ENCODE results near the gene KIAA0753.

Gene KIAA0753

DNA sequence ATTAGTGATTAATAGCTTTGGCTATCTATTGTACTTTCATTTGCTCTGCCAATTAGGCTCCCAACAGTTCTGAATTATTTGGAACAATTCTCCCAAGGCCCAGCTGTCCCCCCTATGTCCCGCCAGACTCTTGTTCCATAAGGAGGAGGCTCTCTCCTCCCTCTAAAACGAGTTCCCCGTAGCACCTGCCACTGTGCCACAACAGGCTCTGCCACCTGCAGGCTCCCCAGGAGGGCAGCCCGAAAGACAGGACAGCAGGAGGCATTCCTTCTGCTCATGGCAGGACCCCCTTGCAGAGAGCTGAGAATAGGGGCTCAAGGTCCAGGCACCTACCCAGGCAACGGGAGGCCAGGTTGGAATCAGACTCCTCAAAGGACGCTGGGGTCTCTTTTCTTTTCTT, 93.2 kb downstream of the KIAA0753 start:
- DNase-seq (ENCODE audit: low spot score), result no peak

DNA sequence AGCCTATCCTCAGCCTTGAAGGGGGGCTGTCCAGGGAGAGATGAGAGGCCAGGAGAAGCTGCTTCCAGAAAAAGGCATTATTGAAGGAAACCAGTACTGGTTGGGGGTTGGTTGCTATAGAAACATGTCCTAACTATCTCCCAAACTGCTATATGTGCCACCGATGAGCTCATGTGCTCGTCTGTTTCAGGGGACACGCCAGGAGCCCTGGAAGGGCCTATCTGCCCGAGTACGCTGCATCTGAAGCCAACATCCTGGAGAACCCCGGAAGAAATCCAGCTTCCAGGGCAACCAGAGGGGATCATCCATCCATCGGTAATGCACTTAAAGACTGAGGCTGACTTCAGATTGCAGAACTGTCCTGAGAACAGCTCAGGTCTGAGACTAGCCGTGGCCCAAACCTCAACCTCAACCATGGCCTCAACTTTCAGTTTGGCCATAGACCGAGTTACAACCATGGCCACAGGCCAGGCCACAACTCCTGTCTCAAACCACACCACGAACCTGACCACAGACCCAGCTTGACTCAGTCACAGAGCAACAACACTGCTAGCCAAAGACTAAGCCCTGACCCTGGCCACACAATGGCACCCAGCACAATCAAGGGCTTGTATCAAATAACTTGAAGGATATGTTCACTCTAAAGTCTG, 94.3 kb downstream of the KIAA0753 start:
- DNase-seq (ENCODE audit: low spot score), result no peak

DNA sequence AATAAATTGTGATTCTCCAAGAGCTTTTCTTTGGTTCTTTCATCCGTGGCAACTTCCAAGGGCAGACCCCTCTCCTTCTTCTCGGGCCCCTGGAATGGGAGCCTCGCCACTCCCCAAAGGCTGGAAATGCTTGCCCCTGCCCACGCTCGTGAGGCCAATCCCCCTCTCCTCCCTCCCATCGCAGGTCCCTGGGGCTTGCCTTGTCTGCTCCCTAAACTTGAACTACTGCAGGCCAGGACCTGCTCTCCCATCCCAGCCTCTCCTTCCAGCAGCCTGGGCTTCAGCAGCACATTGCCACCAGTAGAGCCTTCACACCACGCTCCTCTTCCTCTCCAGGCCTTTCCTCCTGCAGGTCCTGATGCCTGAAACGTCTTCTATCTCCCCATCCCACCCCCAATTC, 95.2 kb downstream of the KIAA0753 start:
- no peak for DNase-seq (ENCODE audit: low spot score)

DNA sequence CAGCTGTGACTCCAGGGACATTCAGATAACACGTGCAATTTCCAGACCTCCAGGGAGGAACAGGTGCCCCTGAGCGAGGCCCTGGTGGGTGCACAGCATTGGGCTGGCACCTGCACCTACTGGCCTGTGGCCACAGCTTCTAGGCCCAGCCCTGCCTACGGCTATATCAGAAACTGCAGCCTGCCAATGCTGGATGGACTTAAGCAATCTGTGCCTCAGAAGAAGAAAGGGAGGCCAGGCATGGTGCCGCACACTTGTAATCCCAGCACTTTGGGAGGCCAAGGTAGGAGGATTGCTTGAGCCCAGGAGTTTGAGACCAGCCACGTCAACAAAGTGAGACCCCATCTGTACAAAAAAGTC, 96.5 kb downstream of the KIAA0753 start:
- DNase-seq (ENCODE audit: low spot score), result no peak

DNA sequence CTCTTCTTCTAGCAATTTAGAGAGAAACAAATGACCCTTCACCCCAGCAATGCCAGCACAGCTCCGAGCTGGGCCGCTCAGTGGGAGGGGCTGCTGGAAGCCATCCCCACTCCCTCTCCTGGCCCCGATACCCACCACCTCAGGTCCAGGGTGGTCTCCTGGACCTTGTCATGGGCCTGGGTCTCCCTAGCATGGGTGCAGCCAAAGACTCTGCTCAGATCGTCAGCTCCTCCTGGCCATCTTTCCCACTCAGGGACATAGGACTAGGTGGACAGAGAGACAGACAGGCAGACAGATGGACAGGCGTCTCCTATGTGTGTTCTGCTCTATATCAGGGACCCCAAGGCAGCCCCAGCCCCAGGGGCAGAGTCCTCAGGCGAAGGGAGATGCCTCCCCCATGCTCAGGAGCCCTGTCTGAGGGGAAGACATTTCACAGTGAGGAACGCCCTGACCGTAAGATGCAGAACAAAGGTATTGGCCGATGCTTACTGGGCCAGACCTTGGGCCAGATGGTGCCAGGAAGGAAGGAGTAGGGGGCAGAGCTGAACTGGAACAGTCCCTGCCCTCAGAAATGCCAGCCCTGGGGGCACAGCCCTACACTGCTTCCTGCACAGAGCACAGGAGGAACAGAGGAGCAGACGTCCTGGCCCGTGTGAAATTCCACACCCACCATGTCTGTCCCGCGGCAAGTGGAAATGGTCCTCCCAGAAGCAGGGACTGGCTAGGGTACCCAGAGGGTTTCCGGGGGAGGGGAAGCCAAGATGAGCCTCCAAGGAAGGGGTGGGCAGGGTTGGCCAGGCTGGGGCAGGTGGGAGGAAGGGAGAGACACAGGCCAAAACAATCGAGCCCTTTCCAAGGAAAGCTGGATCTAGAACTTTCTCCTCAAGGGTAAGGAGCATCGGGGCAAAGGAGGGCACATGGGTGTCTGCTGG, 97.2 kb downstream of the KIAA0753 start:
- DNase-seq (ENCODE audit: low spot score), result no peak

DNA sequence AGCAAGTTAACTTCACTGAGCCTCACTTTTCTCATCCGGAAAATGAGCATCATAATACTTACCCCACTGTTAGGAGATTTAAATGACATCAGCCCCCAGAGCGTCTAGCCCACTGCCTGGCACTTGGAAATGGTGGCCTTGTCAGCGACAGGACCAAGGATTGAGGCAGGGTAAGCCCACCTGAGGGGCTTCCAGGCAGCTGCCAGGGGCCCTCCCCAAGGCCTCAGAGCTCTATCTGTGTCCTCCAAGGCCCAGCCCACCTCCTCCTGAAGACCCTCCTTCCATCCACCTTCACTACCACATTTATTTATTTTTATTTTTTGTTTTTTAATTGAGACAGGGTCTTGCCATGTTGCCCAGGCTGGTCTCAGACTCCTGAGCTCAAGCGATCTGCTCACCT, 97.9 kb downstream of the KIAA0753 start:
- no peak for DNase-seq (ENCODE audit: low spot score)

DNA sequence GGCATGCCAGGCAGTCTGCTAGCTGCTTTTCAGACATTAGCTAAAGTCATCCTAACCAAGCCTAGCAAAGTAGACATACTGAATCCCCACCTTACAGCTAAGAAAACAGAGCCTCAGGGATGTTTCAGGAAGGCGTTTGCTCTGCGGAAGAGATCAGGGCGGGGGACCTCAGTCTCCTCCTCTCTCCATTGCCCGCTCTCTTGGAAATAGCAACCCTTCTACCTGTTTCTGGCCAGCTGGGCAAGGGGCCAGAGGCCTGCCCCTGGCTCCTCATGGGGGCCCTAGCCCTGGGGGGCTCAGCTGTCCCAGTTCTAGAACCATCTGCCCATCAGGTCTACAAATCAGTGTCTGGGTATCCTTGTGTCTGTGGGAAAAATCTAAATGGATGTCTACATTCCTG, 98.6 kb downstream of the KIAA0753 start:
- DNase-seq (ENCODE audit: low spot score), result no peak

DNA sequence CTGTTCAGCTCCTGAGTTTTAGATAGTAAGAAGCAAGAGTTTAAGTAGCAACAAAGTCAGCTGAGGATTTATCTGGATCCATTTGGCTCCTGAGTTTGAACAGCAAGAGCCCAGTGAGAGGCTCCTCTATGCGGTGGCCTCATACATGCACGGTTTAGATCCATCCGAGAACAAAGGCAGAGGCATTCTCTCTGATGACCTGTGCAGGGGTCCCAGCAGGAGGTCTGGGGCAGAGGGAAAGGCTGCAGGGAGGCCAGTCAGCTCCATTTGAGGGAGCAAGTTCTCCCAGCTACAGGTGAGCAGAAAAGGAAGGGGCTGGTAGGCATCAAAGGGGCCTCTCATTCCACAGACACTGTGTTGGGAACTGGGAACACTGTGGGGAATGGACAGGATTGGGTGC, 100.6 kb downstream of the KIAA0753 start:
- no peak for DNase-seq (ENCODE audit: low spot score)

DNA sequence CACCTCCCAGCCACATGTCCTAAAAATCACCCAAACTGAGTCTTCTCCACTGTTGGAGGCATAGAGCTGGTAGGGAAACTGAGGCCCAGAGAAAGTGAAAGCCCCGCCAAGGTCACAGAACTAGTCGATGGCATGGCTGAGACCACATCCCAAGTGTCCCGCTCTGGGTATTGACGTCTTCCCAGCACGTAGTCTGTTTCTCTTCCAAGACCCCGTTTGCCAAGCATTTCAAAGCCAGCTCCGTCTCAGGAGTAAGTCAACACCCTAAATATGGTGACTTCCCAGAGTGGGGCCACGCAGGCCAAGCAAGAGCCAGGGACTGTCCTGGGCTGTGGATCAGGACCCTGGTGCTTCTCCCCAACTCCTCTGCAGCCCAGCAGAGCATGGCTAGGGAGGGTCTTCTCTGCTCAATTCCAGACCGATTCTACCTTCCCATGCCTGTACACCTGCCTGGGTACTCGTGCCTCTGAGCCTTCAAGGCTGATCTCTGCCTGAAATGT, 103.9 kb downstream of the KIAA0753 start:
- DNase-seq (ENCODE audit: low spot score), result no peak

DNA sequence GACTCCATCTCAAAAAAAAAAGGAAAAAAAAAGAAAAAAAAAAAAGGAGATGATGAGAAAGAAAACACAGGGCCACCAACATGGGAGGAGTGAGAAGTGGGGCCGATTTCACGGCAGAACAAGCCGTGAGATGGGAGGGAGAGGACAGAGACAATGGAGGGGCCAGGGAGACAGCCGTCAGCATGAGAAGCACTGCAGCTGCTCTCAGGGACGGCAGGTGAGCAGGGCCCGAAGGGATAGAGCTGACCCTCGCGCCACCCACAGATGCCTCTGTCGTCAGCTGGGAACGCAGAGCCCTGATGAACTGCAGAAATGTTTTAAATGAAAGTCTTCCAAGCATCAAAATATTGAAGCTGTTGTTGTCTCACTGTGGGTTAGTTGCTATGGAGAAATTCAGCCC, 104.5 kb downstream of the KIAA0753 start:
- no peak for DNase-seq (ENCODE audit: low spot score)

DNA sequence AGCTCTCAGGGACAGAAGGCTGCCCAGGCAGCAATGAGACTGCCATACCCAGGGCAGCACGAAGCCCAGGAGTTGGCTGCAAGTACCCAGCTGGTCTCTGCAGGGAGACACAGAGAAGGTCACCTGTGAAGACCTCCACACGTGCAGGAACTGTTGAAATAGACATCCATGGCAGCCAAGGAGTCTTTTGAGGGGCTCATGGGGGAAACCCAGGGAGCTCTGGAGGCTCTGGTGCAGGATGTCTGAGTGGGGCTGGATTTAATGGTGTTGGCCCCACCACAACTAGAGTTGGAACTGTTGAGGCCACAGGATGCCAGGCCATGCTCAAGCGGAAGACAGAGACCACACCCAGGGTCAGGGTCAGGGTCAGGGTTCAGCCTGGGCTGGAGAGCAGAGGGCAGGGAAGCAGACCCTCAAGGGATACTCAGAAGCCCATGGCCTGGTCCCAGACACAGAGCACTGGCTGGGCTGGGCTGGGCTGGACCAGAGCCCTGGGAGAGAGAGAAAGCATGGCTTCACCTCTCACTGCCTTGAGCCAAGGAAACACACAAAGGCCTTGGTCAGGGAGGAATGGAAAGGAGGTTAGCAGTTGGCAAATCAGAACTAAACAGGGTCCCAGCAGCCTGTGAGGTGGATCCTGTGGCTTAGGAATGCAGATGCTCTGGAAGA, 105.5 kb downstream of the KIAA0753 start:
- DNase-seq (ENCODE audit: low spot score), result no peak

DNA sequence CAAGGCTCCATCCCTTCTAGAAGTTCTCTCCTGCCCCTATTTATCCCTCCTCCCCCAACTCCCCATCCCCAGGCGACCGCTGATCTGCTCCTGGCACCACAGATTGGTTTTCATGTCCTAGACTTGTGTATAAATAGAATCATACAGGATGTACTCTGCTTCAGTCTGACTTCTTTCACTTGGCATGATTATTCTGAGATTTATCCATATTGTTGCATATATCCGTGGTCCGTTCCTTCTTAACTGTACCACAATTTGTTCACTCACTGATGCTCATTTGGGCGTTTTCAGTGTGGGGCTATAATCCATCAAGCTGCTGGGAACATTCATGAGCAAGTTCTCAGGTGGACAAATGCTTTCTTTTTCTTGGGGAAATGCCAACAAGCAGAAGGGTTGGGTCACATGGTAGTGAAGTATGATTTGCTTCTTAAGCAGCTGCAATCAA, 108.0 kb downstream of the KIAA0753 start:
- no peak for DNase-seq (ENCODE audit: low spot score)

DNA sequence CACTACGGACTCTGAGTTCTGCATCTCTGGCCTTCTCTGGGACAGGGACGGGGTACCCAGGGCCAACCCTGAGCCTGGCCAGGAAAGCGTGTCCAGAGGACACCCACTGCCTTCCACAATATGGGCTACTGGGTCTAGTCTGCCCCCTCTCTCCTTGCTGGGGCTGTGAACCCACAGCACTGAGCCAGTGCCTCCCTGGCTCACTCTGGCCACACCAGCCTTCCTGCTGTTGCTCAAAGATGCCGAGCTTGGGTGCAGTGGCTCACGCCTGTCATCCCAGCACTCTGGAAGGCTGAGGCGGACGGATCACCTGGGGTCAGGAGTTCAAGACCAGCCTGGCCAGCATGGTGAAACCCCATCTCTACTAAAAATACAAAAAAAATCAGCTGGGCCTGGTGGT, 108.9 kb downstream of the KIAA0753 start:
- DNase-seq (ENCODE audit: low spot score), result no peak

DNA sequence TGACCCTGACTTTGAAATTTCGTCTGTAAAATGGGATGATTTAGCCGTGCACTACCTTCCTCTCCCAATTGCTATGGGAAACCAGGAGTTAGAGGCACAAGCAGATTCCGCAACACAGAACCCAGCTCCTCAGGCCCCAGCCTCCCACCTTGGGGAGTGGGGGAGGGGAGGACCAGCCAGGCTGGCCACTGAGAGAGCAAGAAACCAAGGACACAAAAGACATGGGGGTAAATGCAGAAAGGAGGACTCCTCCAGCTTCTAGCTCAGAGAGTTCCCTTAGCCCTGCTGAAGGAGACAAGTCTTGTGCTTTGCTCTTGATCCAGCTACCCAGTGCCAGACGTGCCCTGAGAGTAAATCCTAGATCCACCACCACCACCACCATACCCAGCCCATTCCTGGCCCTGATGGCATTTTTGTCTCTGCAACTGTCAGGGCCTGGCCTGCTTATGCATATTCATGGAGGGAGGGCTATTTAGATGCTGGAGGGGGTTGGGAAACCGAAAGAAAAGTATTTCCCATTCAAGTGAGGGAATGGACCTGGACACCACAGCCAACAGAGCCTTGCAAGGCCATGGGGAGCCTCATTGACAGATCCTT, 110.1 kb downstream of the KIAA0753 start:
- no peak for DNase-seq (ENCODE audit: low spot score)

DNA sequence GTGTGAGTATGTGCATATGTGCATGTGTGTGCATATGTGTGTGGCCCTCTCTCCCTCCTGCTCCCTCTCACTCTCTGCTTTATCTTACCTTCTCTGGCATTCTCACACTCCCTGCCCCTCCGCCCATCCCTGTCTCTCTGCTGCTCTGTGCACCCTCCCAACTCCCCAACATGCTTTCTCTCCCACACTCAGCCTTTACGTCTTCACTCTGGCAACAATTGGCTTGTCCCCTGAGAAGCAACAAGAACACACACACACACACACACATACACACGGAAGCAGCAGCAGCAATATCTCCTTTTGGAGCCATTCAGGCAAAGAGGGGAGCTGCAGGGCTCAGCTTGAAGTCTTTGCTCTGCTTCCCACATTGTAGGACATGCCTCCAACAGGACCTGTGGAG, 112.0 kb downstream of the KIAA0753 start:
- no peak for DNase-seq (ENCODE audit: low spot score)

Measured in LoVo (cell line).